ENCODE data around the gene LEFTY1. TPM values are rescaled to one million over a fixed set of nuclear protein-coding genes. Genes with fewer than 3 reads are reported as not detected.

Gene LEFTY1
- total RNA-seq, 1 experiment from 2014 or later: not detected

GRCh38 chr1:225874431-225874830, 14.5 kb downstream of the LEFTY1 start:
- DNase-seq (ENCODE audit: low read depth): no peak

- DNase-seq (ENCODE audit: low read depth): no peak
Observed at GRCh38 chr1:225873281-225873850, 15.6 kb downstream of the LEFTY1 start.

- peak; percentile 31 for DNase-seq (ENCODE audit: low read depth)
Observed at GRCh38 chr1:225872075-225872430, 16.9 kb downstream of the LEFTY1 start.

GRCh38 chr1:225871359-225872074, 17.4 kb downstream of the LEFTY1 start:
- no peak for DNase-seq (ENCODE audit: low read depth)

- DNase-seq (ENCODE audit: low read depth): no peak
Observed at GRCh38 chr1:225870911-225871310, 18.0 kb downstream of the LEFTY1 start.

- no peak for DNase-seq (ENCODE audit: low read depth)
Observed at GRCh38 chr1:225868631-225869330, 20.2 kb downstream of the LEFTY1 start.

- no peak for DNase-seq (ENCODE audit: low read depth)
Observed at GRCh38 chr1:225866981-225867380, 22.0 kb downstream of the LEFTY1 start.

- DNase-seq (ENCODE audit: low read depth): peak; percentile 96
Observed at GRCh38 chr1:225866061-225866837, 22.7 kb downstream of the LEFTY1 start.

- DNase-seq (ENCODE audit: low read depth): no peak
Observed at GRCh38 chr1:225865514-225865913, 23.4 kb downstream of the LEFTY1 start.

GRCh38 chr1:225863167-225863566, 25.8 kb downstream of the LEFTY1 start:
- DNase-seq (ENCODE audit: low read depth): no peak

GRCh38 chr1:225862581-225862950, 26.4 kb downstream of the LEFTY1 start:
- no peak for DNase-seq (ENCODE audit: low read depth)

- DNase-seq (ENCODE audit: low read depth): no peak
Observed at GRCh38 chr1:225861834-225862580, 26.9 kb downstream of the LEFTY1 start.

- no peak for DNase-seq (ENCODE audit: low read depth)
Observed at GRCh38 chr1:225860876-225861441, 28.0 kb downstream of the LEFTY1 start.

GRCh38 chr1:225860107-225860506, 28.8 kb downstream of the LEFTY1 start:
- no peak for DNase-seq (ENCODE audit: low read depth)

GRCh38 chr1:225859151-225859550, 29.8 kb downstream of the LEFTY1 start:
- DNase-seq (ENCODE audit: low read depth): no peak

GRCh38 chr1:225857256-225857655, 31.7 kb downstream of the LEFTY1 start:
- DNase-seq (ENCODE audit: low read depth): no peak

GRCh38 chr1:225855503-225856300, 33.2 kb downstream of the LEFTY1 start:
- DNase-seq (ENCODE audit: low read depth): no peak

GRCh38 chr1:225853441-225853840, 35.5 kb downstream of the LEFTY1 start:
- no peak for DNase-seq (ENCODE audit: low read depth)

- DNase-seq (ENCODE audit: low read depth): no peak
Observed at GRCh38 chr1:225852413-225853124, 36.4 kb downstream of the LEFTY1 start.
